ENCODE results near the gene FAM156A.
A peak's percentile ranks its signal among the peaks of the same experiment; 100 is the strongest.

FAM156A gene

DNA sequence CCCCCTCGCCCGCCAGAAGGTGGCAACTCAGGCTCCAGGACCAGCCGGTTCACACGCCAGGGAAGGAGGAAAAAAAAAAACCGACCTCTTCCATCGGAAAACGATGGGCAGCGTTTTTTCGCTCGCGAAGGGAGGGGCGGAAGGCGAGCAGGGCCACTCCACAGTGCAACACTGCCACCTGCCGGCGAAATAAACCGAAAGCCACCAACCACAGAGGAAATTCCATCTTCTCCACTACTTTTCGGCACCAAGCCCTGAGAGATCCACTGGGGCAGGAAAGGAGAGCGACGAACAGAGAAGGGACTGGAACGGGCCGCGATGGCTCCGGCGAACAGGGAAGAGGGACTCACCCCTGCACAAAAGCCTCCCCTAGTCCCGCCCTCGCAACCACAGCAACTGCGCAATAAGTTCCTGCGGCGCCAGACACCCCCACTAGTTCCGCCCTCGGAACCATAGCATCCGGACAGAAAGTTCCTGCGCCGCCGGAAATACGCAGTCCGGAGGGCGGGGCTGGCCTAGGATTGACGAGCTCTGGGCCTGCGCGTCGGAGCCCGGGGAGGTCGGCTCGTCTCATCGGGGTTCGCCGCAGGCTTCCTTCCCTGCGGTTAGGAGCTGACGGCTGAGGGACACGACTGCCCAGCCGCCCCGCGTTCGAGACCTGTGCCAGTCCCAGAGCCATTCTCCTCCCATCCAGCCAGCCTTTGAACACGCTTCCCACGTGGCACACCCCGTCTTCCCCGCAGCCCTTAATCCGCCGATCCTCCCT lies 23.4 kb downstream of the FAM156A start (continued):
- TF ChIP-seq, protein P1, sequence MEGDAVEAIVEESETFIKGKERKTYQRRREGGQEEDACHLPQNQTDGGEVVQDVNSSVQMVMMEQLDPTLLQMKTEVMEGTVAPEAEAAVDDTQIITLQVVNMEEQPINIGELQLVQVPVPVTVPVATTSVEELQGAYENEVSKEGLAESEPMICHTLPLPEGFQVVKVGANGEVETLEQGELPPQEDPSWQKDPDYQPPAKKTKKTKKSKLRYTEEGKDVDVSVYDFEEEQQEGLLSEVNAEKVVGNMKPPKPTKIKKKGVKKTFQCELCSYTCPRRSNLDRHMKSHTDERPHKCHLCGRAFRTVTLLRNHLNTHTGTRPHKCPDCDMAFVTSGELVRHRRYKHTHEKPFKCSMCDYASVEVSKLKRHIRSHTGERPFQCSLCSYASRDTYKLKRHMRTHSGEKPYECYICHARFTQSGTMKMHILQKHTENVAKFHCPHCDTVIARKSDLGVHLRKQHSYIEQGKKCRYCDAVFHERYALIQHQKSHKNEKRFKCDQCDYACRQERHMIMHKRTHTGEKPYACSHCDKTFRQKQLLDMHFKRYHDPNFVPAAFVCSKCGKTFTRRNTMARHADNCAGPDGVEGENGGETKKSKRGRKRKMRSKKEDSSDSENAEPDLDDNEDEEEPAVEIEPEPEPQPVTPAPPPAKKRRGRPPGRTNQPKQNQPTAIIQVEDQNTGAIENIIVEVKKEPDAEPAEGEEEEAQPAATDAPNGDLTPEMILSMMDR (tag by site-specific recombination; IDR thresholded peaks at IDR 0.05), result peak; percentile 100
- no peak for TF ChIP-seq ZNF19 (tag by site-specific recombination; IDR thresholded peaks at IDR 0.05; ENCODE audit: low read depth)
- TF ChIP-seq, protein P2, sequence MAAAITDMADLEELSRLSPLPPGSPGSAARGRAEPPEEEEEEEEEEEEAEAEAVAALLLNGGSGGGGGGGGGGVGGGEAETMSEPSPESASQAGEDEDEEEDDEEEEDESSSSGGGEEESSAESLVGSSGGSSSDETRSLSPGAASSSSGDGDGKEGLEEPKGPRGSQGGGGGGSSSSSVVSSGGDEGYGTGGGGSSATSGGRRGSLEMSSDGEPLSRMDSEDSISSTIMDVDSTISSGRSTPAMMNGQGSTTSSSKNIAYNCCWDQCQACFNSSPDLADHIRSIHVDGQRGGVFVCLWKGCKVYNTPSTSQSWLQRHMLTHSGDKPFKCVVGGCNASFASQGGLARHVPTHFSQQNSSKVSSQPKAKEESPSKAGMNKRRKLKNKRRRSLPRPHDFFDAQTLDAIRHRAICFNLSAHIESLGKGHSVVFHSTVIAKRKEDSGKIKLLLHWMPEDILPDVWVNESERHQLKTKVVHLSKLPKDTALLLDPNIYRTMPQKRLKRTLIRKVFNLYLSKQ (tag by site-specific recombination; IDR thresholded peaks at IDR 0.05; ENCODE audit: borderline replicate concordance), result no peak
- 0 out of 2 replicates have a peak, but pooled peaks have one; percentile 52 for TF ChIP-seq YY2 (tag by site-specific recombination; IDR thresholded peaks at IDR 0.05)
- TF ChIP-seq ZNF76 (tag by site-specific recombination; IDR thresholded peaks at IDR 0.05; ENCODE audit: borderline replicate concordance, low read depth), result 0 out of 2 replicates have a peak, but pooled peaks have one; percentile 62
- TF ChIP-seq KLF9 (tag by site-specific recombination; IDR thresholded peaks at IDR 0.05; ENCODE audit: low read depth), result no peak; the same call in 1 of the 2 replicates
- TF ChIP-seq ZNF24 (tag by site-specific recombination; IDR thresholded peaks at IDR 0.05), result peak; percentile 89
- peak; percentile 61; the same call in 1 of the 2 replicates for TF ChIP-seq ZFP69B (tag by site-specific recombination; IDR thresholded peaks at IDR 0.05)
- no peak for TF ChIP-seq ZNF157 (tag by site-specific recombination; IDR thresholded peaks at IDR 0.05)
- peak; percentile 84 for TF ChIP-seq EGR2 (tag by site-specific recombination; IDR thresholded peaks at IDR 0.05; ENCODE audit: low read depth)
- no peak for TF ChIP-seq ZNF112 (tag by site-specific recombination; IDR thresholded peaks at IDR 0.05)
- TF ChIP-seq HOXC10 (CRISPR knock-in tag; IDR thresholded peaks at IDR 0.05), result no peak
- TF ChIP-seq ZNF335 (tag by site-specific recombination; conservative IDR thresholded peaks at IDR 0.05), result peak; percentile 20
- TF ChIP-seq, protein P3, sequence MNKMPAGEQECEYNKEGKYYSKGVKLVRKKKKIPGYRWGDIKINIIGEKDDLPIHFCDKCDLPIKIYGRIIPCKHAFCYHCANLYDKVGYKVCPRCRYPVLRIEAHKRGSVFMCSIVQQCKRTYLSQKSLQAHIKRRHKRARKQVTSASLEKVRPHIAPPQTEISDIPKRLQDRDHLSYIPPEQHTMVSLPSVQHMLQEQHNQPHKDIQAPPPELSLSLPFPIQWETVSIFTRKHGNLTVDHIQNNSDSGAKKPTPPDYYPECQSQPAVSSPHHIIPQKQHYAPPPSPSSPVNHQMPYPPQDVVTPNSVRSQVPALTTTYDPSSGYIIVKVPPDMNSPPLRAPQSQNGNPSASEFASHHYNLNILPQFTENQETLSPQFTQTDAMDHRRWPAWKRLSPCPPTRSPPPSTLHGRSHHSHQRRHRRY (tag by site-specific recombination; IDR thresholded peaks at IDR 0.05), result 0 out of 2 replicates have a peak, but pooled peaks have one; percentile 61
- TF ChIP-seq ZNF600 (tag by site-specific recombination; IDR thresholded peaks at IDR 0.05), result peak; percentile 74; the same call in 1 of the 2 replicates
- TF ChIP-seq, protein P4, sequence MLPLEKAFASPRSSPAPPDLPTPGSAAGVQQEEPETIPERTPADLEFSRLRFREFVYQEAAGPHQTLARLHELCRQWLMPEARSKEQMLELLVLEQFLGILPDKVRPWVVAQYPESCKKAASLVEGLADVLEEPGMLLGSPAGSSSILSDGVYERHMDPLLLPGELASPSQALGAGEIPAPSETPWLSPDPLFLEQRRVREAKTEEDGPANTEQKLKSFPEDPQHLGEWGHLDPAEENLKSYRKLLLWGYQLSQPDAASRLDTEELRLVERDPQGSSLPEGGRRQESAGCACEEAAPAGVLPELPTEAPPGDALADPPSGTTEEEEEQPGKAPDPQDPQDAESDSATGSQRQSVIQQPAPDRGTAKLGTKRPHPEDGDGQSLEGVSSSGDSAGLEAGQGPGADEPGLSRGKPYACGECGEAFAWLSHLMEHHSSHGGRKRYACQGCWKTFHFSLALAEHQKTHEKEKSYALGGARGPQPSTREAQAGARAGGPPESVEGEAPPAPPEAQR (tag by site-specific recombination; IDR thresholded peaks at IDR 0.05), result peak; percentile 93
- TF ChIP-seq ZSCAN30 (tag by site-specific recombination; IDR thresholded peaks at IDR 0.05), result peak; percentile 61
- no peak for TF ChIP-seq ZNF830 (tag by site-specific recombination; IDR thresholded peaks at IDR 0.05; ENCODE audit: low read depth)
- peak; percentile 93 for TF ChIP-seq ZNF324 (tag by site-specific recombination; IDR thresholded peaks at IDR 0.05)
- peak; percentile 100 for TF ChIP-seq ZNF654 (tag by site-specific recombination; IDR thresholded peaks at IDR 0.05; ENCODE audit: low read depth)
- no peak for TF ChIP-seq ZNF658 (tag by site-specific recombination; IDR thresholded peaks at IDR 0.05)
- TF ChIP-seq ZNF132 (tag by site-specific recombination; IDR thresholded peaks at IDR 0.05; ENCODE audit: borderline replicate concordance), result no peak
- peak; percentile 11; the same call in 1 of the 2 replicates for TF ChIP-seq OSR2 (tag by site-specific recombination; IDR thresholded peaks at IDR 0.05)
- peak; percentile 65; the same call in 1 of the 2 replicates for TF ChIP-seq ZNF610 (tag by site-specific recombination; IDR thresholded peaks at IDR 0.05; ENCODE audit: borderline replicate concordance)
- peak; percentile 89 for TF ChIP-seq KLF8 (tag by site-specific recombination; IDR thresholded peaks at IDR 0.05)
- TF ChIP-seq, protein P5, sequence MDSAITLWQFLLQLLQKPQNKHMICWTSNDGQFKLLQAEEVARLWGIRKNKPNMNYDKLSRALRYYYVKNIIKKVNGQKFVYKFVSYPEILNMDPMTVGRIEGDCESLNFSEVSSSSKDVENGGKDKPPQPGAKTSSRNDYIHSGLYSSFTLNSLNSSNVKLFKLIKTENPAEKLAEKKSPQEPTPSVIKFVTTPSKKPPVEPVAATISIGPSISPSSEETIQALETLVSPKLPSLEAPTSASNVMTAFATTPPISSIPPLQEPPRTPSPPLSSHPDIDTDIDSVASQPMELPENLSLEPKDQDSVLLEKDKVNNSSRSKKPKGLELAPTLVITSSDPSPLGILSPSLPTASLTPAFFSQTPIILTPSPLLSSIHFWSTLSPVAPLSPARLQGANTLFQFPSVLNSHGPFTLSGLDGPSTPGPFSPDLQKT (IDR thresholded peaks at IDR 0.05; ENCODE audit: borderline replicate concordance, low read depth, low read length), result no peak
- no peak for TF ChIP-seq BCL11A (tag by site-specific recombination; IDR thresholded peaks at IDR 0.05; ENCODE audit: low read depth)
- TF ChIP-seq ZNF660 (tag by site-specific recombination; IDR thresholded peaks at IDR 0.05), result peak; percentile 84
- TF ChIP-seq REPIN1 (tag by site-specific recombination; IDR thresholded peaks at IDR 0.05; ENCODE audit: low read depth), result no peak
- no peak for TF ChIP-seq ZNF37A (tag by site-specific recombination; IDR thresholded peaks at IDR 0.05)
- no peak for TF ChIP-seq ZNF239 (tag by site-specific recombination; IDR thresholded peaks at IDR 0.05)
- no peak for TF ChIP-seq GLI4 (tag by site-specific recombination; IDR thresholded peaks at IDR 0.05)
- 0 out of 2 replicates have a peak, but pooled peaks have one; percentile 12 for TF ChIP-seq PRDM1 (tag by site-specific recombination; IDR thresholded peaks at IDR 0.05)
- peak; percentile 78 for TF ChIP-seq ZNF843 (tag by site-specific recombination; IDR thresholded peaks at IDR 0.05)

Measured in HEK293 (cell line).